GM21447 (cell line): ENCODE data around the gene DES.

Source experiments
- ATAC-seq: cut with Tn5 transposase; IDR thresholded peaks from one replicate; pipeline ENCODE4 v1.9.1; 2021; ENCODE audit not compliant: unreplicated experiment

The DES gene

GRCh38 chr2:219419331-219420197, 1.4 kb downstream of the DES start:
- ATAC-seq: no peak

GRCh38 chr2:219420687-219421086, 2.5 kb downstream of the DES start:
- ATAC-seq: no peak

- ATAC-seq: no peak
Measured at GRCh38 chr2:219421323-219421722, 3.1 kb downstream of the DES start.

- ATAC-seq: no peak
Measured at GRCh38 chr2:219422952-219423534, 4.9 kb downstream of the DES start.

GRCh38 chr2:219423652-219424377, 5.6 kb downstream of the DES start:
- no peak for ATAC-seq

- no peak for ATAC-seq
Measured at GRCh38 chr2:219425238-219426067, 7.3 kb downstream of the DES start.

- no peak for ATAC-seq
Measured at GRCh38 chr2:219426068-219426443, 7.9 kb downstream of the DES start.

GRCh38 chr2:219426534-219427136, 8.5 kb downstream of the DES start:
- no peak for ATAC-seq

- ATAC-seq: no peak
Measured at GRCh38 chr2:219428469-219428868, 10.3 kb downstream of the DES start.

- no peak for ATAC-seq
Measured at GRCh38 chr2:219429958-219430606, 11.9 kb downstream of the DES start.

GRCh38 chr2:219430633-219431615, 12.7 kb downstream of the DES start:
- no peak for ATAC-seq

GRCh38 chr2:219433666-219434467, 15.7 kb downstream of the DES start:
- ATAC-seq: no peak

- no peak for ATAC-seq
Measured at GRCh38 chr2:219434468-219434717, 16.2 kb downstream of the DES start.

GRCh38 chr2:219434718-219435525, 16.7 kb downstream of the DES start, which contains the start of gene SPEG:
Gene SPEG (plus strand): TSS chr2:219434843. CDS start chr2:219434978, 135 bp downstream.
- ATAC-seq: no peak

- no peak for ATAC-seq
Measured at GRCh38 chr2:219435701-219436100, 17.5 kb downstream of the DES start.

GRCh38 chr2:219436491-219436890, 18.3 kb downstream of the DES start:
- no peak for ATAC-seq

GRCh38 chr2:219437141-219437540, 19.0 kb downstream of the DES start:
- no peak for ATAC-seq
